HepG2 (cell line): ENCODE measurements around the gene GPN2. TPM values are rescaled to one million over a fixed set of nuclear protein-coding genes. Genes with fewer than 3 reads are reported as not detected.
A peak's percentile ranks its signal among the peaks of the same experiment; 100 is the strongest.

ENCODE experiments used
- DZIP1 ChIP-seq: sonication (generic); formaldehyde crosslinking; IDR thresholded peaks from 2 replicates; pipeline ENCODE4 v1.5.0; 2020; ENCODE audit warnings: mild to moderate bottlenecking, missing genetic modification reagents
- RARA ChIP-seq: IDR thresholded peaks from 2 replicates; pipeline ENCODE4 v1.6.1; 2016; ENCODE audit warnings: missing genetic modification reagents, missing compliant biosample characterization
- SMAD1 ChIP-seq: sonication (generic); formaldehyde crosslinking; IDR thresholded peaks from 2 replicates; pipeline ENCODE4 v1.4.0; 2020; ENCODE audit warnings: missing genetic modification reagents, low read depth, mild to moderate bottlenecking, borderline replicate concordance
- SNAPC5 ChIP-seq: sonication (generic); formaldehyde crosslinking; IDR thresholded peaks from 2 replicates; pipeline ENCODE4 v1.8.1; 2023; ENCODE audit warnings: mild to moderate bottlenecking, missing genetic modification reagents, borderline replicate concordance
- TBX3 ChIP-seq: fragments of 450-650 bp; IDR thresholded peaks from 2 replicates; pipeline ENCODE4 v1.6.1; 2017; ENCODE audit warnings: antibody characterized with exemption, mild to moderate bottlenecking, inconsistent platforms, borderline replicate concordance
- ZNF460 ChIP-seq: sonication (generic); formaldehyde crosslinking; IDR thresholded peaks from 2 replicates; pipeline ENCODE4 v1.5.1; 2020; ENCODE audit warnings: missing genetic modification reagents, mild to moderate bottlenecking, borderline replicate concordance
- ZNF670 ChIP-seq: sonication (generic); formaldehyde crosslinking; IDR thresholded peaks from 2 replicates; pipeline ENCODE4 v1.8.0; 2022; ENCODE audit warnings: mild to moderate bottlenecking, missing genetic modification reagents, borderline replicate concordance
- ZNF7 ChIP-seq: IDR thresholded peaks from 2 replicates; pipeline ENCODE4 v1.6.1; 2016; ENCODE audit warnings: missing biosample characterization, missing genetic modification reagents
- ZNF761 ChIP-seq: sonication (generic); formaldehyde crosslinking; conservative IDR thresholded peaks from 2 replicates; pipeline ENCODE4 v1.4.0; 2020; ENCODE audit warnings: mild to moderate bottlenecking, missing genetic modification reagents
- ZSCAN9 ChIP-seq: IDR thresholded peaks from 2 replicates; pipeline ENCODE4 v1.6.1; 2016; ENCODE audit warnings: borderline replicate concordance
- polyA plus RNA-seq, 8 experiments: library from polyadenylated mRNA; depleted of rRNA in 3 of 8; stranded (reverse) in 7 of 8; unstranded in 1 of 8; fragments of >200 nt; fragmentation: Illumina TruSeq in 4 of 8; extraction: Trizol in 4 of 8; gene quantifications; 2 replicates each; pipeline versions ENCODE4 v1.2.1 to v1.2.3, GENCODE V29; 2011 to 2016; ENCODE audit warnings: low read depth in 4 of 8, missing spikeins in 1 of 8, mixed read lengths in 1 of 8; ENCODE audit not compliant: insufficient read depth in 1 of 8
- total RNA-seq, 5 experiments: library from RNA; depleted of rRNA; stranded (reverse); fragments of >200 nt; fragmentation: Illumina TruSeq; extraction: Trizol; gene quantifications; 2 replicates each; pipeline ENCODE4 v1.2.3, GENCODE V29; 2016; ENCODE audit warnings: low read depth in 1 of 5
- TF ChIP-seq, protein P1 (sequence below): sonication (generic); formaldehyde crosslinking; IDR thresholded peaks from 2 replicates; pipeline ENCODE4 v1.5.1; 2020; ENCODE audit warnings: missing genetic modification reagents, mild to moderate bottlenecking, borderline replicate concordance

Gene GPN2
- total and polyA plus RNA-seq, 2 of the 13 experiments (the other 11 are each of a cell fraction or from before 2014, with no cell fraction given), result 19.3 to 38.9 TPM

DNA sequence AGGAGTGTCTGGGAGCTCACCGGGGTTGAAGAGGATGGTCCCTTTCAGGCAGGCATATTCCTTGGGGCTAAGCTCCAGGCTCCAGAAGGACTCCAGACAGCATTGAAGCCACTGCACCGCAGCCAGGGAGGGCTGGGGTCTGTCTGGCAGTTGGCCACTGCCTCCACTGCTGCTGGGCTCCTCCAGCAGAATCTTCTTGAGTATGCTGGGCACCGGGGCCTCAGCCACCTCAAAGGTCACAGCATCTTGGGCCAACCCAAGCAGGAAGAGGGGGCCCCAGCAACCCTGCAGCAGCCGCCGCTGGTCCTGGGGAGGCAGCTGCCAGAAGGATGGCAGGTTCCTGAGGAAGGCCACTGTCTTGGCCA is 23.3 kb upstream of the GPN2 start (continued):
- TF ChIP-seq DZIP1 (CRISPR knock-in tag) (peak; percentile 17; the same call in 1 of the 2 replicates), ZNF670 (CRISPR knock-in tag) (peak; percentile 41; the same call in 1 of the 2 replicates), SNAPC5 (CRISPR knock-in tag) (0 out of 2 replicates have a peak, but pooled peaks have one; percentile 19), ZNF460 (CRISPR knock-in tag) (no peak), ZSCAN9 (CRISPR knock-in tag) (no peak), SMAD1 (CRISPR knock-in tag) (0 out of 2 replicates have a peak, but pooled peaks have one; percentile 6), ZNF761 (CRISPR knock-in tag) (no peak), ZNF7 (CRISPR knock-in tag) (no peak), TBX3 (no peak), RARA (no peak)
- TF ChIP-seq, protein P1, sequence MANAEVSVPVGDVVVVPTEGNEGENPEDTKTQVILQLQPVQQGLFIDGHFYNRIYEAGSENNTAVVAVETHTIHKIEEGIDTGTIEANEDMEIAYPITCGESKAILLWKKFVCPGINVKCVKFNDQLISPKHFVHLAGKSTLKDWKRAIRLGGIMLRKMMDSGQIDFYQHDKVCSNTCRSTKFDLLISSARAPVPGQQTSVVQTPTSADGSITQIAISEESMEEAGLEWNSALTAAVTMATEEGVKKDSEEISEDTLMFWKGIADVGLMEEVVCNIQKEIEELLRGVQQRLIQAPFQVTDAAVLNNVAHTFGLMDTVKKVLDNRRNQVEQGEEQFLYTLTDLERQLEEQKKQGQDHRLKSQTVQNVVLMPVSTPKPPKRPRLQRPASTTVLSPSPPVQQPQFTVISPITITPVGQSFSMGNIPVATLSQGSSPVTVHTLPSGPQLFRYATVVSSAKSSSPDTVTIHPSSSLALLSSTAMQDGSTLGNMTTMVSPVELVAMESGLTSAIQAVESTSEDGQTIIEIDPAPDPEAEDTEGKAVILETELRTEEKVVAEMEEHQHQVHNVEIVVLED, result no peak
